ENCODE measurements around the gene ZFAND3. TPM values are rescaled to one million over a fixed set of nuclear protein-coding genes. Genes with fewer than 3 reads are reported as not detected.

ZFAND3 gene
- total and polyA plus RNA-seq, 10 of the 15 experiments (the other 5 are each of a cell fraction or from before 2014, with no cell fraction given): 0.90 to 34.4 (median 16.3) TPM

GRCh38 chr6:37889051-37889450 lies 69.5 kb downstream of the ZFAND3 start:
- Histone ChIP-seq H3K36me3 (ENCODE audit: control insufficient read depth in 2 of 2, insufficient read depth in 2 of 2, low read length in 1 of 2) (no peaks in the 10 kb centered on the region), H3K79me2 (ENCODE audit: control insufficient read depth, insufficient read depth, low read length) (peaks cover 21% of the 10 kb centered on the region), H3K9ac (ENCODE audit: control insufficient read depth, insufficient read depth, low read length) (no peak overlapping the region), H3K4me2 (ENCODE audit: control insufficient read depth, insufficient read depth) (no peak overlapping the region), H3K4me1 (ENCODE audit: control insufficient read depth, insufficient read depth, low read length) (peaks cover 10% of the 10 kb centered on the region), H3K4me3 (no peak overlapping the region), H4K20me1 (ENCODE audit: control insufficient read depth, insufficient read depth) (no peaks in the 10 kb centered on the region; the same call in 1 of the 2 replicates), H3K9me3 (replicated peaks; ENCODE audit: control insufficient read depth, insufficient read depth, low read length) (no peaks in the 10 kb centered on the region), H3K27ac (ENCODE audit: control insufficient read depth, insufficient read depth) (no peak overlapping the region), H2AFZ (ENCODE audit: control insufficient read depth, low read depth, low read length) (no peak overlapping the region), H3K27me3 (replicated peaks in 1 of 2; ENCODE audit: control insufficient read depth in 2 of 2, insufficient read depth in 2 of 2, low read length in 1 of 2) (no peaks in the 10 kb centered on the region)
- TF ChIP-seq POU2F2 (IDR thresholded peaks at IDR 0.05; ENCODE audit: borderline replicate concordance, low read depth, low read length) (no peak), PAX5 (IDR thresholded peaks at IDR 0.05; ENCODE audit: borderline replicate concordance, low read depth, low read length) (no peak), RBBP5 (conservative IDR thresholded peaks at IDR 0.05) (no peak), SREBF1 (IDR thresholded peaks at IDR 0.05; ENCODE audit: low read length) (no peak), E2F8 (IDR thresholded peaks at IDR 0.05; ENCODE audit: low read depth, partially characterized antibody) (no peak), RAD21 (IDR thresholded peaks at IDR 0.05; ENCODE audit: insufficient read depth, low read depth, low read length) (no peak), STAT3 (IDR thresholded peaks at IDR 0.05; ENCODE audit: low read depth, low read length) (no peak), TCF3 (IDR thresholded peaks at IDR 0.05; ENCODE audit: borderline replicate concordance, insufficient read depth, low read depth, low read length) (no peak), NR2C1 (IDR thresholded peaks at IDR 0.05) (no peak), SPI1 (IDR thresholded peaks at IDR 0.05; ENCODE audit: borderline replicate concordance, insufficient read depth, low read depth, low read length) (no peak), SP1 (IDR thresholded peaks at IDR 0.05; ENCODE audit: low read depth, low read length) (no peak), LARP7 (IDR thresholded peaks at IDR 0.05) (no peak)
- no peak for DNase-seq (ENCODE audit: low read depth, low spot score)
- ATAC-seq: no peak
- in situ Hi-C loops (cut with MboI): no loop called here
- BruUV-seq (replicated peaks): no TSS peak
- ChIA-PET RAD21 (ENCODE audit: unreplicated experiment) (interaction anchor here (1.0 to 1.2 kb wide), 2 partner anchors 30 kb away, joined by 3 read pairs; no protein-coding TSS in a partner anchor), SMC1A (ENCODE audit: uncharacterized antibody, unreplicated experiment) (interaction anchor here (1.1 to 1.8 kb wide), 4 partner anchors 9 to 103 kb away, joined by 3 to 6 read pairs (median 3); no protein-coding TSS in a partner anchor), CTCF (interaction anchor here (1.1 to 1.8 kb wide), 2 partner anchors 12 to 30 kb away, joined by 3 to 5 read pairs; no protein-coding TSS in a partner anchor), POLR2A (no interaction called here)
- intact Hi-C loops (cut with micrococcal nuclease; ENCODE audit: unreplicated experiment): no loop called here
- WGBS (ENCODE audit: insufficient coverage, insufficient replicate concordance, low lambda C conversion rate, missing lambda C conversion rate): 98% methylated on average over 4 of the region's 4 CpGs
- FAIRE-seq: no peak
